GM08714 (cell line): ENCODE measurements around the gene LSM5.
"Not testable (repeated sequence)": the region's sequence is repeated elsewhere in the genome, so short reads cannot be mapped to it uniquely, and the experiment has no call there.

Source experiments
- H3K4me3 ChIP-seq: fragments of 200-500 bp; sonication (Bioruptor generic); 2 replicates; pipeline ENCODE4 v1.5.1; 2014; ENCODE audit warnings: mild to moderate bottlenecking, low read length, inconsistent platforms
- ZNF274 ChIP-seq: IDR thresholded peaks from 2 replicates; pipeline ENCODE4 v1.6.1; 2012; ENCODE audit warnings: mild to moderate bottlenecking, low read depth, low read length

The LSM5 gene

DNA sequence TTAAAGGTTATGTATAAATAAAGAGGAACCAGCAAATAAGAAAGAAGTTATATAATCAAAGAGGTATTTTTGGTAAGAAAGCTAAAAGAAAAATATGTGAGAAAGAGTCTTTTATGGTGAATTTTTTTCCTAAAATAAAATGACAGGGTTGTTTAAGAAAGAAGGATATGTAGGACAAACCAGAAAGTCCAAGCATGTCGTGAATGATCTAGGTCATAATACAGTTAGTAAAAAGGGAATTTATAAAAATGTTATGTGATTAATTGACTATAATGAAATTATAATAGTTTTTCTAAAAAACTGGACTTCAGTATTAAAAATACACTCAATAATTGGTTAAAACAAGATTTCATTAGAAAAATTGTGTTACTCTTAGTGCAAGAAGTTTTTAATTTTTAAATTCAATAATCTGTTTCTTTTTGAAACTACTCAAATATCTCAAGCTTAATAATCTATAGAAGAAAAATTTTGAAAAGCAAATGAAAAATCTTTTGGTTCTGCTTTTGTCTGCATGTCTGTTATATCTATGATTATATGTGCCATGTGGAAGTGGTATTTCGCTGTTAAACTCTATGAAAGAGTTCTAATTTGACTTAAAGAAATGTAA is 28.5 kb upstream of the LSM5 start:
- no peak for TF ChIP-seq ZNF274
- no peak overlapping the region for H3K4me3 ChIP-seq

DNA sequence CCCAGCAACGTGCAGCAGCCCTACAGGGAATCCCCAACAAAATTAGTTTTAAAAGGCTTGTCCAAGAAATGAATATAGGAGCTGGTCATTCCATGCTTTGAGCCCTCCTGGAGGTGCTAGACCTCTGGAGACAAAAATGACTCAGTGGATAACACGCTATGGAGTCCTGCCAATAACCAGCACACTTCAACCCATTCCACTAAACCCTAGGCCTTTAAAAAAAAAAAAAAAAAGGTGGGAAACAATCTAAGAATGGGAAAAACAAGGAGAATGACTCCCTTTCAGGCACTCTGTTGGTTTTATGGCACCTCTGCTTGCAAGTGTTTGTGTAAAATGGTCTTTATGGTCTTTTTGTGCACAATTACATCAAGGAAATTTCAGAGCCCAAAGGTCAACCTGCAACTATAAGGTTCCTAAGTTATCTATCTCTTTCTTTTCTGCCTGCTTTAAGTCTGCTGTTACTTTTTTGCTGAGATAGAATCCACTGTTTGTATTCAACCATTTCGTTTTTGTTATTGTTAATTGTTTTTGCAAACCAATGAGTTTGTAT is 26.4 kb upstream of the LSM5 start:
- no peak overlapping the region for H3K4me3 ChIP-seq
- TF ChIP-seq ZNF274, result no peak

DNA sequence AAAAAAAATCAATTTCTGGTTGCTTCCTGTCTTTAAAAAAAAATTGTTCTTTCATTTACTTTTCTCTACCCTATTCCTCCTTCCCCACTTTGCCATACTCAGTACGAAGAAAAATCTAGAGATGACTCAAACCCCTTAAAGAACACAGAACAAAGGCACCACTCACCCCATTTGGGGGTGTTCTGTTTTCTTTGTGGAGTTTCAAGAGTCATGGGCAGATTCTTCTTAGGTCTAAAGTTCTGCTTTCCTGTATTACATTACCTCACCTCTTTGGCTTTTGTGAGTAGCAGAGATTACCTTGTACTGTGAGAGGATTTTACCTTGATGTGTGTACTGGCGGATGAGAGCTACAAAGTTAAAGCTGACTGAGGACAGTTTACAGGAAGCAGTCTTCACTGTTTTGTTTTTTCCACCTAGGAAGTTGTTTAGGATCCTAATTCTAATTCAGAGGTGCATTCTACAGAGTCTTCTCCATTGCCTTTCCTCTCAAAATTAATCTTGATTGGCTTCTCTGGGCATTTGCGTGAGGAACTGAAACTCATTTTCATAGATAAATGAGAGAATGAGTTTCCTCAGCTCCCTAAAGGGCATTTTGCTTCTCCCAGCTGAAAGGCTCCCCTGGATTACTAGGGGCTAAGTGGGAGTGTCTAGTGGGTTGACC is 25.8 kb upstream of the LSM5 start:
- TF ChIP-seq ZNF274, result no peak
- no peak overlapping the region for H3K4me3 ChIP-seq

DNA sequence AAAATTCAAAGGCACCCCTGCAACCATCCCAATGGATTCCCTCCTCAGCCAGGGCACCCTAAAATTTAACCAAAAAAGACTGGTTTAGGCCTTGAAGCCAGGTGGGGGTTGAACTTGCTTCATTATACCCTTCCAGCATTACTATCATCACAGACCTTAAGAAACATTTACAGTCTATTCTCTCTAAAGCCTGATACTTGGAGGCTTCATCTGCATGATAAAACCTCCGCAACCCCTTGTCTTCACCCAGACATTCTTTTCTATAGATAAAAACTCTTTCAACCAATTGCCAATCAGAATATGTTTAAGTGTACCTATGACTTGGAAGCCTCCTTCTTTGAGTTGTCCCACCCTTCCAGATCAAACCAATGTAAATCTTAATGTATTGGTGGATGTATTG is 23.0 kb upstream of the LSM5 start:
- TF ChIP-seq ZNF274, result no peak
- H3K4me3 ChIP-seq, result no peak overlapping the region

DNA sequence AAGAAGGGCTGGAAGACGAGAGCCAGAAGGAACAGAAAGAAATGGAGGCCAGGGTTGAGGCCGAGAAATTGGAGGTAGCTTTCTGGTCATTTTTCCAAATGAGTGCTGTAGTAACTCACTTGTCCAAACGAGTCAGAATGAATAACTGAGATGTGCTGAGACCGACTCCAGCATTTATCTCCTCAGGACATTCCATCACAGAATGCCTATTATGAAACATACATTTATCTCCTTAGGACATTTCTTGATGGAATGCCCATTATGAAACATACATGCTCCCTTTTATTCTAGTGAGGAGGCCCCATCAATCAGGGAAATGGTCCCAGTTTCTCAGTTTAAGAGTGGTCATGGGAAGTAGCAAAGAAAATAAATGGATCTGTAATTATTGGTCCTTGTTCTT is 21.6 kb upstream of the LSM5 start:
- no peak overlapping the region for H3K4me3 ChIP-seq
- TF ChIP-seq ZNF274, result no peak

DNA sequence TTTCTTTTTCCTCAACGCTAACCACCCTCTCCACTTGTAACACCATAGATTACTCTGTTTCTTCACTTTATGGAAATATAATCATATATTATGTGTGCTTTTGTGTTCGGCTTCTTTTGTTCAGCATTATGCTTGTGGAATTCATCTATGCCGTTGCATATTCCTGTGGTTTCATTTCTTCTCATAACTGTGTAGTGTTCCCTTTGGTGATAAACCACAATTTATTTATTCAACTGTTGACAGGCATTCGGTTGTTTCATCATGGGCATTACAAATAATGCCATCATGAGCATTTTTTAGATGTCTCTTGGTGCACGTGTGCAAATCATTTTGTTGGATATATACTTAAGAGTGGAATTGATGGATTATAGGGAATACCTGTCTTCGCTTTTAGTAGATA is 17.2 kb upstream of the LSM5 start:
- TF ChIP-seq ZNF274, result no peak

DNA sequence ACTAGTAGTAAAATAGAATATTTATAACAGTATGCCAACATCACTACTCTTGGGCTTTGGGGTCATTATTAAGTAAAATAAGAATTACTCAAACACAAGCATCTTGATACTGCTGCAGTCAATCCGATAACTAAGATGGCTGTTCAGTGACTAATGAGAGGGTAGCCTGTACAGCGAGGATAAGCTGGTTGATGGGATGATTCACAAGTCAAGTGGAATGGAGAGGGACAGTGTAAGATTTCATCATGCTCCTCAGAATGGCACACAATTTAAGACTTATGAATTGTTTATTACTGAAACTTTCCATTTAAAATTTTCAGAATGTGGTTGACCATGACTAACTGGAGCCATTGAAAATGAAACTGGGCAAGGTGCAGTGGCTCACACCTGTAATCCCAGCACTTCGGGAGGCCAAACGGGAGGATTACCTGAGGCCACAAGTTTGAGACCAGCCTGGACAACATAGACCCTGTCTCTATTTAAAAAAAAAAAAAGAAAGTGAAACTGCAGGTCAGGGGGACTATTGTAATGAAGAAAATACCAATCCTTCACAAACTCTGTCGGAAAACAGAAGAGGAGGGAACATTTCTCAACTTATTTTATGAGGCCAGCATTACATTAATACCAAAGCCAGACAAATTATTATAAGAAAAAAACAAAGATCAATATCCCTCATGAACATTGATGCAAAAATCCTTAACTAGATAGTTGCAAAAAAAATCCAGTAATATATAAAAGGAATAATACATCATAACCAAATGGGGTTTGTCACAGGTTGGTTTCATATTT is 16.3 kb upstream of the LSM5 start:
- no peak overlapping the region for H3K4me3 ChIP-seq
- TF ChIP-seq ZNF274, result no peak

More for the DNA sequence above, 17.2 kb upstream of the LSM5 start:
- no peak overlapping the region for H3K4me3 ChIP-seq

DNA sequence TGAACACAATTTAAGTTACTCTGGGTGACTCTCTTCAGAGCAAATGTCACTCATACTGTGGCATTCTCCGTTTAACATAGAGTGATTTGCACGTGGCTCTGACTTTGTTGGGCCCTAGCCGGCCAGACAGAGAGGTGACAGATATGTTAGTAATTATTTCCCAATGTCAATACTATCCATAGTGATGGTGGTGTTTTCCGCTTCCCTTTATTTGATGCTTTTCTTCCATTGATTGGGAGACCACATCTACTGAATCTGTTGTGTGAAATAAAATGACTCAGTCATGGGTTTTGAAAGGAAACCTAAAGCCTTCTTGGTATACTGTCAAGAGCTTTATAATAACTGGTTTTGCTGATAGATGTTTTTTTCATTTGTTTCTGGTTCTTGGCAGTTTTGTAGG is 12.5 kb upstream of the LSM5 start:
- no peak for TF ChIP-seq ZNF274
- no peak overlapping the region for H3K4me3 ChIP-seq

DNA sequence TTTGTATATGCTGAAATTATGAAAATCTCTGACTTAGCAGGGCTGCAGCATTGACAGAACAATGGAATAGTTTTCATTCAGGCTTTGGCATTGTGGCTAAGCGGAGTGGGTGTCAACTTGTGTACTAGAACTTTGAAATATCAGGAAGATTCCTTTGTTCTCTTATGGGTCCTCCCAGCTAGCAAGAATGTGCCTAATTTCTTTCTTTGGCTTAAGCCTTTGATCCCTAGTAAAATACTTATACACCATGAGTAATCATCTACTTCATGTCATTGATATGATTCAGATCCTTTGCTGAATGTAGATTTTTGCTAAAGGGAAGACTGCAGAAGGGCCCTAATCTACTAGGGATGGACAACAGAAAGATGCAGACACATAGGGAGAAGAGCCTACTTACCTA is 11.3 kb upstream of the LSM5 start:
- TF ChIP-seq ZNF274, result no peak
- H3K4me3 ChIP-seq, result no peak overlapping the region

DNA sequence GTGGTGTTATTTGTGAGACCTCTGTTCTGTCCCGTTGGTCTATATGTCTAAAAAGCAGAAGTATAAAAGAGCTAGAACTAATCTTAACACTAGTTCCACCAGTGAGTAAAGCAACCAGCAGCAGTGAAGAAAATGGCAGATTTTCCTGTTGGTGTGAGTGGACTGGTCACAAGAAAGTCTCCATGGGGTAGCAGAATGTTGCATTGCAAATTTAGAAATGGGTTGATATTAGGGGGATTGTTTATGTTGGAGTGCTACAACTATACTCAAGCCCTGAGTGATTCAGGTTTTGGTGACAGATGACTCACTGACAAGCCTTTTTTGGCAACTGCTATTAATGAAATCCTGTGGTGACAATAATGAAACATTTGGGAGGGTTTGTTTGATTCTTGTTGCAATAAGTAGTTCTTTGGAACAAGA is 10.8 kb upstream of the LSM5 start:
- no peak for TF ChIP-seq ZNF274
- H3K4me3 ChIP-seq, result no peak overlapping the region

DNA sequence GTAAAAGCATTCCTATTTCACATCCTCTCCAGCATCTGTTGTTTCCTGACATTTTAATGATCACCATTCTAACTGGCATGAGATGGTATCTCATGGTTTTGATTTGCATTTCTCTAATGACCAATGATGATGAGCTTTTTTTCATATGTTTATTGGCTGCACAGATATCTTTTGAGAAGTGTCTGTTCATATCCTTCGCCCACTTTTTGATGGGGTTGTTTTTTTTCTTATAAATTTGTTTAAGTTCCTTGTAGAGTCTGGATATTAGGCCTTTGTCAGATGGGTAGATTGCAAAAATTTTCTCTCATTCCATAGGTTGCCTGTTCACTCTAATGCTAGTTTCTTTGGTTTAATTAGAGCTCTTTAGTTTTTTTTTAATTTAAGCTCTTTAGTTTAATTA is 10.0 kb upstream of the LSM5 start:
- not testable (repeated sequence) for H3K4me3 ChIP-seq

DNA sequence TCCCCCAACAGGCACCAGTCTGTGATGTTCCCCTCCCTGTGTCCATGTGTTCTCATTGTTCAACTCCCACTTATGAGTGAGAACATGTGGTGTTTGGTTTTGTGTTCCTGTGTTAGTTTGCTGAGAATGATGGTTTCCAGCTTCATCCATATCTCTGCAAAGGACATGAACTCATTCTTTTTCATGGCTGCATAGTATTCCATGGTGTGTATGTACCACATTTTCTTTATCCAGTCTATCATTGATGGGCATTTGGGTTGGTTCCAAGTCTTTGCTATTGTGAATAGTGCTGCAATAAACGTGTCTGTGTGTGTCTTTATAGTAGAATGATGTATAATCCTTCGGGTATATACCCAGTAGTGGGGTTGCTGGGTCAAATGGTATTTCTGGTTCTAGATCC is 9.6 kb upstream of the LSM5 start:
- H3K4me3 ChIP-seq, result not testable (repeated sequence)

DNA sequence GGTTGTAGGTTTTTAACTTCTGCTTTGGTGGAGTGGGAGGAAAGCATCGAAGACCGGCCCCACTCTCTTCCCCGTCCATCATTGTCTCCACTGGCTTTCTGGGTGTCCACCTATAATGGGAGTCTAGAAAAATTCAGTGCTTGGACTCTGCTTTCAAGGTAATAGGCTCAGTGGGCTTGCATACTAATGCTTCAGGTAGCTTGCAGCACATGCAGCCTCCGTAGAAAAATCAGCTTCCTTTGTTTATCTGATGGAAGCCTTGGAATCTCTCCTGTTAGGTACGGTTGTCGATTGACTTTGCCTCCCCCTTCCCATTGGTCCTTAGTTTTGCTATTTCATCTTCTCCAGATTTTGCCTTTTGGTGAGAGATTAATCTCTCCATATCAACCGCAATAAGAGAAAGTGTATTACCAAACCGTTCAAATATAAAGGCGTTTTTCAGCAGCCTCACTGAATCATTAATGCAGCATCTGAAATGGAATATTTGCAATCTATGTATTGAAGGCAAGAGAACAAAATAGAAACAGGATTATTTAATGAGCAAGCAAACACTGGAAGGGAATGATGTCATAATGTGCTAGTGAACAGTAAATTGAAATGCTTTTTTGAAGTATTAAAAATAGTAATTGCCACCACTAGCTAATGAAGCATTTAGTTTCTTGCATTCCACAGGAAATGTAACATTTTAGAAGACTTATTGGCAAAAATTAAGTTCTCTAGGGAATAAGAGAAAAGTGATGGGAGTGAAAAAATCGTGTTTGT is 6.1 kb upstream of the LSM5 start:
- H3K4me3 ChIP-seq, result peak overlapping the region; percentile 100
- no peak for TF ChIP-seq ZNF274

DNA sequence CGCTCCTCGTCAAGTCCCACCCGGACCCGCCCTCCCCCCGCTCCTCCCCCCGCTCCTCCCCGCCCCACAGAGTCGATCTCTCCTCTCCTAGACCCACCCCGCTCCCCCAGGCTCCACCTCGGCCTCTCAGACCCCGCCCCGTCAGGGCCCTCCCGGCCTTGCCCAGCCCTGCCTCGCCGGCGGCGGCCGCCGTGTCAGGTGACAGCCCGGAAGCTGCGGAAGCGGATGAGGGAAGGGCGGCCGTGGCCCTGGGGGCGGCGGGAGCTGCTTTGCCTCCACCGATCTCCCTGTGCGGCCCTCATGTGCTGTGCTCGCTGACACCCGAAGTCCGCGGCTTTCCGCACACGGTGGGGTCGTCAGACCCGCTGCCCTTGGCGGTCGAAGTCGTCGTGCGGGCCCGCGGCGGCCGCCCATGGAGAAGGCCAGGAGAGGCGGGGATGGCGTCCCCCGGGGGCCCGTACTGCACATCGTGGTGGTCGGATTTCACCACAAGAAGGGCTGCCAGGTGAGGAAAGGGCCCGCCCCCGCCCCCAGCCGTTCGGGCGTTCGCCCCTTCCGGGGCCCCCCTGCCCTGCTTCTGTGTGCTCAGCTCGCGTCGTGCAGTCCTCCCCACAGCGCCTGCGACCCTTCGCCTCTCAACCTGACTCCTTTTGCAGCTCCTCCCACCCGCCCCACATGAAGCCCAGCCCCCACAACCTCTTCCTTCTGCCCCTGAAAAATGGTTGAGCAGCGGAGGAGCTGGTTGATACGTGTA is 5.3 kb upstream of the LSM5 start, which contains the start of gene AVL9:
AVL9 (plus strand) TSS at position 192 of the 754 bp plus-strand sequence; CDS start at position 413, 221 bp downstream.
- TF ChIP-seq ZNF274, result no peak
- peak within 1 kb of the TSS; percentile 100 for H3K4me3 ChIP-seq
